ENCODE data around the gene CUEDC2. TPM values are rescaled to one million over a fixed set of nuclear protein-coding genes. Genes with fewer than 3 reads are reported as not detected.

Gene CUEDC2
- total and polyA plus RNA-seq, 4 donors, result 14.4 to 36.1 (median 24.1) TPM

DNA sequence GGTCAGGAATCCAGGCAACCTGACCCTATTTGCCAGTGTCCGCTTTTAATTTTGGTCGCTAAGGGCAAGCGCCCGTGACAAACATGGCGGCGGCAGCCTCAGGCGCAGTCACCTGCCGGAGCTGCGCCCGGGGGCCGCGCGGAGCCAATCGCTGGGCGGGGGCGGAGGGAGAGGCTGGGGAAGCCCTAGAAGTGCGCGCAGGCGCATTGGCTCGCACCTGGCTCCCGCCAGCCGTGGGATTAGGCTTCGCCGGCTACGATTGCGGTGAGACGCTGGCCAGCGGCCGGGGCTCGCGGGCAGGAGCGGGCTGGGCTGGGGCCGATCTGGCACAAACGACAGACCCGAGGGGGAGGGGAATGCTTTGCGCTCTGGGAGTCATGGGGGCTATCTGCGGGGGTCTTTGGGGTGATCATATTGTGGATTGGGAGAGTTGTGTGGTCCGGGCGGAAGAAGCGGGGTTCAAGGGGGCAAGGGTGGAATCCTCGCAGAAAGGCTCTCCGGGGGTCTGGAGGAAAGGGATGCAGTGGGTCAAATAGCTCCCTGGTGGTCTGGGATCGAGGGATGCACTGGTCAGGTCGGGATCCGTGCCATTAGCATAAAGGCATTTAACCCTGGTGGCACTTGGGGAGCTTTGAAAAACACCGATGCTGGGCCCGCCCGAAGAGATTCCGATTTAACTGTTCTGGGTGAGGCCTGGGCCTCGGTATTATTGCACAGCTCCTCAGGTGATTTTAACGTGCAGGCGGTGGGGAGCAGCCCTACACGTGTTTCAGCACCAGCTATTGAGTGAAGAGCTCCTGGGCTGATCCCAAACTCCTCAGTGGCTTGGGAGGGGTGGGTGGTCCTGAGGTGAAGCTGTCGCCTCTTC lies 29.0 kb upstream of the CUEDC2 start (continued):
- TF ChIP-seq, protein P1, sequence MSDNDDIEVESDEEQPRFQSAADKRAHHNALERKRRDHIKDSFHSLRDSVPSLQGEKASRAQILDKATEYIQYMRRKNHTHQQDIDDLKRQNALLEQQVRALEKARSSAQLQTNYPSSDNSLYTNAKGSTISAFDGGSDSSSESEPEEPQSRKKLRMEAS (IDR thresholded peaks at IDR 0.05), result no peak

DNA sequence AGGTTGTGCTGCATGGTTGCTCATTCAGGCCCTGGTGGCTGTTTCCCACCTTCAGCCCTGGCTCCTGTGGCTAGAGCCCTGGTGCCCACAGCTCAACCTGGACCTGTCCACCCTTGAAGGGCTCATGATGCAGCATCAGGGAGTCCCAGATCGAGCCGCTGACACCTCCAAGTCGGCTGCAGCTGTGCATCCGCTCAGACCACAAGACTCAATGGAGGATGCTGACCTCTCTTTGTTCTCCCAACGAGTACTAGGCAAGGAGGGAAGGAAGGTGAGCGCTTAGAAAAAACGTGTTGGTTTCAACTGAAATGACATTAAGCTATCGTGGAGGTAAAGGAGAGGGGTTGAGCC lies 28.4 kb upstream of the CUEDC2 start:
- Histone ChIP-seq H3K27me3 (ENCODE audit: control insufficient read depth in 4 of 4, insufficient read depth in 4 of 4, low read length in 3 of 4) (no peaks in the 10 kb centered on the region), H3K4me1 (ENCODE audit: control insufficient read depth in 4 of 4, insufficient read depth in 4 of 4, low read length in 3 of 4) (peaks cover 8 to 32% (median 24%) of the 10 kb centered on the region in 4 donors), H3K36me3 (ENCODE audit: control insufficient read depth in 4 of 4, insufficient read depth in 3 of 4, low read depth in 1 of 4, low read length in 3 of 4) (peaks cover 0 to 2% (median under 1%) of the 10 kb centered on the region in 4 donors), H3K4me3 (ENCODE audit: low read depth in 1 of 3, low read length in 3 of 3) (peak overlapping the region; percentile 16 to 67 (median 48)), H3K9ac (ENCODE audit: low read depth in 1 of 2, low read length in 2 of 2) (peak overlapping the region in 1 of 2 donors; percentile 36), H3K27ac (ENCODE audit: low read depth in 1 of 2, low read length in 2 of 2) (no peak overlapping the region), H3K9me3 (ENCODE audit: control insufficient read depth in 4 of 4, low read length in 3 of 4) (no peaks in the 10 kb centered on the region)
- DNase-seq (ENCODE audit: low spot score), result peak; percentile 46
- TF ChIP-seq HNF4G (IDR thresholded peaks at IDR 0.05) (no peak), NR2F2 (IDR thresholded peaks at IDR 0.05) (no peak), GABPA (IDR thresholded peaks at IDR 0.05 in 1 of 2, conservative IDR thresholded peaks at IDR 0.05 in 1 of 2) (no peak), RXRA (IDR thresholded peaks at IDR 0.05) (no peak), HNF4A (conservative IDR thresholded peaks at IDR 0.05) (no peak), YY1 (IDR thresholded peaks at IDR 0.05) (no peak), FOXA2 (IDR thresholded peaks at IDR 0.05) (no peak), RAD21 (IDR thresholded peaks at IDR 0.05) (no peak)
- TF ChIP-seq, protein P2, sequence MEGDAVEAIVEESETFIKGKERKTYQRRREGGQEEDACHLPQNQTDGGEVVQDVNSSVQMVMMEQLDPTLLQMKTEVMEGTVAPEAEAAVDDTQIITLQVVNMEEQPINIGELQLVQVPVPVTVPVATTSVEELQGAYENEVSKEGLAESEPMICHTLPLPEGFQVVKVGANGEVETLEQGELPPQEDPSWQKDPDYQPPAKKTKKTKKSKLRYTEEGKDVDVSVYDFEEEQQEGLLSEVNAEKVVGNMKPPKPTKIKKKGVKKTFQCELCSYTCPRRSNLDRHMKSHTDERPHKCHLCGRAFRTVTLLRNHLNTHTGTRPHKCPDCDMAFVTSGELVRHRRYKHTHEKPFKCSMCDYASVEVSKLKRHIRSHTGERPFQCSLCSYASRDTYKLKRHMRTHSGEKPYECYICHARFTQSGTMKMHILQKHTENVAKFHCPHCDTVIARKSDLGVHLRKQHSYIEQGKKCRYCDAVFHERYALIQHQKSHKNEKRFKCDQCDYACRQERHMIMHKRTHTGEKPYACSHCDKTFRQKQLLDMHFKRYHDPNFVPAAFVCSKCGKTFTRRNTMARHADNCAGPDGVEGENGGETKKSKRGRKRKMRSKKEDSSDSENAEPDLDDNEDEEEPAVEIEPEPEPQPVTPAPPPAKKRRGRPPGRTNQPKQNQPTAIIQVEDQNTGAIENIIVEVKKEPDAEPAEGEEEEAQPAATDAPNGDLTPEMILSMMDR (IDR thresholded peaks at IDR 0.05; ENCODE audit: low read depth, low read length, missing input control), result no peak
- TF ChIP-seq, protein P3, sequence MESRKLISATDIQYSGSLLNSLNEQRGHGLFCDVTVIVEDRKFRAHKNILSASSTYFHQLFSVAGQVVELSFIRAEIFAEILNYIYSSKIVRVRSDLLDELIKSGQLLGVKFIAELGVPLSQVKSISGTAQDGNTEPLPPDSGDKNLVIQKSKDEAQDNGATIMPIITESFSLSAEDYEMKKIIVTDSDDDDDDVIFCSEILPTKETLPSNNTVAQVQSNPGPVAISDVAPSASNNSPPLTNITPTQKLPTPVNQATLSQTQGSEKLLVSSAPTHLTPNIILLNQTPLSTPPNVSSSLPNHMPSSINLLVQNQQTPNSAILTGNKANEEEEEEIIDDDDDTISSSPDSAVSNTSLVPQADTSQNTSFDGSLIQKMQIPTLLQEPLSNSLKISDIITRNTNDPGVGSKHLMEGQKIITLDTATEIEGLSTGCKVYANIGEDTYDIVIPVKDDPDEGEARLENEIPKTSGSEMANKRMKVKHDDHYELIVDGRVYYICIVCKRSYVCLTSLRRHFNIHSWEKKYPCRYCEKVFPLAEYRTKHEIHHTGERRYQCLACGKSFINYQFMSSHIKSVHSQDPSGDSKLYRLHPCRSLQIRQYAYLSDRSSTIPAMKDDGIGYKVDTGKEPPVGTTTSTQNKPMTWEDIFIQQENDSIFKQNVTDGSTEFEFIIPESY (IDR thresholded peaks at IDR 0.05), result no peak
- TF ChIP-seq, protein P4, sequence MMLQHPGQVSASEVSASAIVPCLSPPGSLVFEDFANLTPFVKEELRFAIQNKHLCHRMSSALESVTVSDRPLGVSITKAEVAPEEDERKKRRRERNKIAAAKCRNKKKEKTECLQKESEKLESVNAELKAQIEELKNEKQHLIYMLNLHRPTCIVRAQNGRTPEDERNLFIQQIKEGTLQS (IDR thresholded peaks at IDR 0.05), result no peak
- TF ChIP-seq, protein P5, sequence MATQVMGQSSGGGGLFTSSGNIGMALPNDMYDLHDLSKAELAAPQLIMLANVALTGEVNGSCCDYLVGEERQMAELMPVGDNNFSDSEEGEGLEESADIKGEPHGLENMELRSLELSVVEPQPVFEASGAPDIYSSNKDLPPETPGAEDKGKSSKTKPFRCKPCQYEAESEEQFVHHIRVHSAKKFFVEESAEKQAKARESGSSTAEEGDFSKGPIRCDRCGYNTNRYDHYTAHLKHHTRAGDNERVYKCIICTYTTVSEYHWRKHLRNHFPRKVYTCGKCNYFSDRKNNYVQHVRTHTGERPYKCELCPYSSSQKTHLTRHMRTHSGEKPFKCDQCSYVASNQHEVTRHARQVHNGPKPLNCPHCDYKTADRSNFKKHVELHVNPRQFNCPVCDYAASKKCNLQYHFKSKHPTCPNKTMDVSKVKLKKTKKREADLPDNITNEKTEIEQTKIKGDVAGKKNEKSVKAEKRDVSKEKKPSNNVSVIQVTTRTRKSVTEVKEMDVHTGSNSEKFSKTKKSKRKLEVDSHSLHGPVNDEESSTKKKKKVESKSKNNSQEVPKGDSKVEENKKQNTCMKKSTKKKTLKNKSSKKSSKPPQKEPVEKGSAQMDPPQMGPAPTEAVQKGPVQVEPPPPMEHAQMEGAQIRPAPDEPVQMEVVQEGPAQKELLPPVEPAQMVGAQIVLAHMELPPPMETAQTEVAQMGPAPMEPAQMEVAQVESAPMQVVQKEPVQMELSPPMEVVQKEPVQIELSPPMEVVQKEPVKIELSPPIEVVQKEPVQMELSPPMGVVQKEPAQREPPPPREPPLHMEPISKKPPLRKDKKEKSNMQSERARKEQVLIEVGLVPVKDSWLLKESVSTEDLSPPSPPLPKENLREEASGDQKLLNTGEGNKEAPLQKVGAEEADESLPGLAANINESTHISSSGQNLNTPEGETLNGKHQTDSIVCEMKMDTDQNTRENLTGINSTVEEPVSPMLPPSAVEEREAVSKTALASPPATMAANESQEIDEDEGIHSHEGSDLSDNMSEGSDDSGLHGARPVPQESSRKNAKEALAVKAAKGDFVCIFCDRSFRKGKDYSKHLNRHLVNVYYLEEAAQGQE (IDR thresholded peaks at IDR 0.05), result no peak
- TF ChIP-seq, protein P1 (IDR thresholded peaks at IDR 0.05), result no peak
- 33% methylated on average over 8 of the region's 8 CpGs for WGBS

All from liver (tissue), 9 donors.